Lower leg skin (tissue), 3 donors: ENCODE data around the gene ZFHX3.

ENCODE experiments used
- POLR2A ChIP-seq, 2 donors: fragments of 450-650 bp; IDR thresholded peaks; one replicate each; pipeline ENCODE4 v1.6.1; 2016 to 2017; ENCODE audit warnings: antibody characterized with exemption in 2 of 2, mild to moderate bottlenecking in 1 of 2, moderate library complexity in 1 of 2
- TF ChIP-seq, protein P1 (sequence below), 3 donors: fragments of 450-650 bp; IDR thresholded peaks; one replicate each; pipeline ENCODE4 v1.5.1; 2016; ENCODE audit warnings: antibody characterized with exemption in 3 of 3, mild to moderate bottlenecking in 3 of 3, moderate library complexity in 2 of 3

DNA sequence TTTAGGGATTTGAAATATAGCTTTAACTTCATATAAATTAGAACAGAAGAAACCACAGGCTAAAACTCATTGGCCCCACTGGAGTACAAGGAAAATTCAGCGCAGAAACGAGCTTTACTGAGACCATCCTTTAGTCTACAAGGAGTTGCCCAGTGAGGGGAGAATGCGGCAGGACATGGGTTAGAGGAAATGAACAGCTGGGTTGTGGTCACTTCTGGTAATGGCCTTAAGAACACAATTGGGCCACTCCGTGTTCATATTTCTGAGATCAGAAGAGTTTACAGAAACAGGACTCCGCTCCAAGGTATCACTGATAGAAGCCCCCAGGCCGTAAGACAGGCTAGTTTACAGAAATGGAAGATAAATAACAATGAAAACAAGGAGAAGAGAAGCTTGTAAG lies 188.3 kb downstream of the ZFHX3 start:
- TF ChIP-seq, protein P1, sequence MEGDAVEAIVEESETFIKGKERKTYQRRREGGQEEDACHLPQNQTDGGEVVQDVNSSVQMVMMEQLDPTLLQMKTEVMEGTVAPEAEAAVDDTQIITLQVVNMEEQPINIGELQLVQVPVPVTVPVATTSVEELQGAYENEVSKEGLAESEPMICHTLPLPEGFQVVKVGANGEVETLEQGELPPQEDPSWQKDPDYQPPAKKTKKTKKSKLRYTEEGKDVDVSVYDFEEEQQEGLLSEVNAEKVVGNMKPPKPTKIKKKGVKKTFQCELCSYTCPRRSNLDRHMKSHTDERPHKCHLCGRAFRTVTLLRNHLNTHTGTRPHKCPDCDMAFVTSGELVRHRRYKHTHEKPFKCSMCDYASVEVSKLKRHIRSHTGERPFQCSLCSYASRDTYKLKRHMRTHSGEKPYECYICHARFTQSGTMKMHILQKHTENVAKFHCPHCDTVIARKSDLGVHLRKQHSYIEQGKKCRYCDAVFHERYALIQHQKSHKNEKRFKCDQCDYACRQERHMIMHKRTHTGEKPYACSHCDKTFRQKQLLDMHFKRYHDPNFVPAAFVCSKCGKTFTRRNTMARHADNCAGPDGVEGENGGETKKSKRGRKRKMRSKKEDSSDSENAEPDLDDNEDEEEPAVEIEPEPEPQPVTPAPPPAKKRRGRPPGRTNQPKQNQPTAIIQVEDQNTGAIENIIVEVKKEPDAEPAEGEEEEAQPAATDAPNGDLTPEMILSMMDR (IDR thresholded peaks at IDR 0.05), result no peak
- no peak for TF ChIP-seq POLR2A (IDR thresholded peaks at IDR 0.05)
